ENCODE results near the gene KCNH4.

The KCNH4 gene

DNA sequence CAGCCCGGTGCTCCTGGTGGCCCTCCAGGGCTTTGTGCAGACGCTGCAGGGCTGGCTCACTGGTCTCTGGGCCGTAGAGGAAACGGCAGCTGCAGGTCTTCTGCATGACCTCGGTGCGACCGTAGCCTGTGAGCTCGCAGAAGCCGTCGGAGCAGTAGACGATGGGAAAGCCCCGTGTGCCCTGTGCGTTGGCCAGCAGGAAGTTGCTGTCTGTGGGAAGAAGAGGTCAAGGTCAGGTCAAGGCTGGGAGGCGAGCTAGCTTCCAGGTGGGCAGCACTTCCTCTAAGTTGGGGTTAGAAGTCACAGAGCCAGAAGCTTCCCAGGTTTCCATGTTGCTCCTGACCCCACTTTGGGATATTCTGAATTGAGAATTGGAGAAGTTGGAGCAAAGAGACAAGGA is 2.1 kb downstream of the KCNH4 start:
- H3K27ac ChIP-seq = no peak overlapping the region
- no peaks in the 10 kb centered on the region for H3K36me3 ChIP-seq
- peaks cover 0 to 60% of the 10 kb centered on the region in 2 donors for H3K27me3 ChIP-seq
- H3K9me3 ChIP-seq = no peaks in the 10 kb centered on the region
- H3K4me3 ChIP-seq = no peak overlapping the region
- peaks cover 0 to 19% (median 17%) of the 10 kb centered on the region in 4 donors for H3K4me1 ChIP-seq
- intact Hi-C loops (cut with DNase I; ENCODE audit: low total_unique reads) = no loop called here
- DNase-seq = no peak
- TF ChIP-seq, protein P1, sequence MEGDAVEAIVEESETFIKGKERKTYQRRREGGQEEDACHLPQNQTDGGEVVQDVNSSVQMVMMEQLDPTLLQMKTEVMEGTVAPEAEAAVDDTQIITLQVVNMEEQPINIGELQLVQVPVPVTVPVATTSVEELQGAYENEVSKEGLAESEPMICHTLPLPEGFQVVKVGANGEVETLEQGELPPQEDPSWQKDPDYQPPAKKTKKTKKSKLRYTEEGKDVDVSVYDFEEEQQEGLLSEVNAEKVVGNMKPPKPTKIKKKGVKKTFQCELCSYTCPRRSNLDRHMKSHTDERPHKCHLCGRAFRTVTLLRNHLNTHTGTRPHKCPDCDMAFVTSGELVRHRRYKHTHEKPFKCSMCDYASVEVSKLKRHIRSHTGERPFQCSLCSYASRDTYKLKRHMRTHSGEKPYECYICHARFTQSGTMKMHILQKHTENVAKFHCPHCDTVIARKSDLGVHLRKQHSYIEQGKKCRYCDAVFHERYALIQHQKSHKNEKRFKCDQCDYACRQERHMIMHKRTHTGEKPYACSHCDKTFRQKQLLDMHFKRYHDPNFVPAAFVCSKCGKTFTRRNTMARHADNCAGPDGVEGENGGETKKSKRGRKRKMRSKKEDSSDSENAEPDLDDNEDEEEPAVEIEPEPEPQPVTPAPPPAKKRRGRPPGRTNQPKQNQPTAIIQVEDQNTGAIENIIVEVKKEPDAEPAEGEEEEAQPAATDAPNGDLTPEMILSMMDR (IDR thresholded peaks at IDR 0.05) = no peak

DNA sequence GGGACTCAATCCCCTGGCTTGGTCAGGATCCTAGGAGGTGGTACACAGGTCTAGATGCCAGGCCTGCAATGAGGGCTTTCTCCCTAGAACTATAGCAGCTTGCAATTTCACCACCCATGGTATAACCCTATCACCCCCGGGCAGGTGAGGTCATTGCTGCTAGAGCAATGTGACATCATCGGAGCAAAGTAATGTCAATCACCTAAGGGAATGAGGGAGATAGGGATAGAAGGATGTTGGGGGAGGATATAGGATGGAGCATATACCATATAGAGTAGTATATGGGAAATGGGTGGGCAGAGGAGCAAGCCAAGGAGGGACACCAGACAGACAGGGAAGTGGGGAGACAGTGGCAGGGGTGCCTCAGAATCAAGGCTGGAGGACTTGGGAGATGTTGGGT is 3.3 kb downstream of the KCNH4 start:
- Histone ChIP-seq H3K9me3 (no peaks in the 10 kb centered on the region), H3K4me1 (peaks cover 0 to 13% (median 11%) of the 10 kb centered on the region in 4 donors), H3K27me3 (peaks cover 0 to 60% of the 10 kb centered on the region in 2 donors), H3K27ac (no peak overlapping the region), H3K4me3 (no peak overlapping the region), H3K36me3 (no peaks in the 10 kb centered on the region)
- DNase-seq = no peak
- TF ChIP-seq, protein P1 (IDR thresholded peaks at IDR 0.05) = no peak
- intact Hi-C loops (cut with DNase I; ENCODE audit: low total_unique reads) = no loop called here

DNA sequence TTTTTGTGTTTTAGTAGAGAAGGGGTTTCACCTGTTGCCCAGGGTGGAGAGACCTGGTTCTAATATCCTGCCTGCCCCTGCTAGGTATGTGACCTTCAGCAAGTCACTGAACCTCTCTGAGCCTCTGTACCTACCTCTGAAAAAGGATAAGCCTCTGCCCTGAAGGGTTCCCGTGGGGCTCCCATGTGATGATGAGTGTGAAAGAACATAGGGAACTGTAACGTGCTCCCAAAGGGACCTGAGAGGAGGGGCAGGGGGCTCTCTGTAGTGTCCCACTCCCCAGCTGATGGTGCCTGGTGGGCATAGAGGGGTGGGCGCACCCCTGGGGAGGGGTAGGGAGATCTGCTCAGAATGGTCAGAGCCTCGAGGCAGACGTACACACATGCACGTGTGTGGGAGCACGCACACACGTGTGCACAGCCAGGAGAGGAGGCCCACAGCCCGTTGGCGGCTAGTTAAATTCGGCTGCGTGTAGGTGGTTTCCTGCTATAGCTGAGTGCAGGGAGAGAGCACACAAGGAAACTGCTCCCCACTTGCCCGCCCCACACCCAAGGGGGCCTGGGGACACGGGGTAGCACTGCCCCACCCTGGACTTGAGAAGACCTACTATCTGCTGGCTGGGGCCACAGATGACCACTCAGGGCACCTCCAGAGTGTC is 6.7 kb downstream of the KCNH4 start:
- Histone ChIP-seq H3K27me3 (peaks cover 0 to 44% of the 10 kb centered on the region in 2 donors), H3K27ac (no peak overlapping the region), H3K4me1 (no peaks in the 10 kb centered on the region), H3K36me3 (no peaks in the 10 kb centered on the region), H3K4me3 (no peak overlapping the region), H3K9me3 (no peaks in the 10 kb centered on the region)
- DNase-seq = no peak
- TF ChIP-seq, protein P1 (IDR thresholded peaks at IDR 0.05) = no peak
- intact Hi-C loops (cut with DNase I; ENCODE audit: low total_unique reads) = no loop called here

DNA sequence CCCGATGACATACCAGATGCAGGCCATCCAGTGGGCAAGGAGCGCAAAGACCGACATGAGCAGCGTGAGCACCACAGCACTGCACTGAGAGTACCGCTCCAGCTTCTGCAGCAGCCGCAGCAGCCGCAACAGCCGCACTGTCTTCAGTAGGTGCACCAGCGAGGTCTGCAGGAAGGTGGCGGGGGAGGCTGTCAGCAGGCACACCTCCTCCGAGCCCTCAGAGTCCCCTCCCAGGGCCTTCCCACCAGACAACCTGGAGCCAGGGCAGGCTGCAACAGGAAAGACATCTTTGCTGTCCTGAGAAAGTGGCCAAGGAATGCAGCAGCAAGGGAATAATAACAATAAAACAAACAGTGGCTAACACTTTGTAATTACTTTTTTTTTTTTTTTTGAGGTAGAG is 9.1 kb downstream of the KCNH4 start:
- Histone ChIP-seq H3K27me3 (peaks cover 0 to 27% of the 10 kb centered on the region in 2 donors), H3K36me3 (no peaks in the 10 kb centered on the region), H3K4me1 (no peaks in the 10 kb centered on the region), H3K4me3 (no peak overlapping the region), H3K27ac (no peak overlapping the region), H3K9me3 (no peaks in the 10 kb centered on the region)
- TF ChIP-seq, protein P1 (IDR thresholded peaks at IDR 0.05) = no peak
- intact Hi-C loops (cut with DNase I; ENCODE audit: low total_unique reads) = no loop called here
- DNase-seq = no peak

DNA sequence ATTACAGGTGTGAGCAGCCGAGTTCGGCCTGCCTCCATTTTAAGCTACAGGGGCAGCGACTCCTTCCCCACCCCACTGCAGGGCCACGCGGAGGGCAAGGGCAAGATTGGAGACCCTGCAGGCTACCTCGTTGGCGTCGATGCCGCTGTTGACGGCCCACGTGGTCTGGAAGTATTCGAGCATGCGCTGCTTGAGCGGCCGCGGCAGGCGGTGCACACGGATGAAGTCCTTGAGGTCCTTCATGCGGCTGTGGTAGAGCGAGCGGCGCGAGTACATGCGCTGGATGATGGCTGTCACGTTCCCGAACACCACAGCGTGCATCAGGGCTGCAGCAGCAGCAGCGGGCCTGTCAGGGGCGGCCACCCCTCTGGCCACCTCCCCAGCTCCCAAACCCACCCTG is 11.6 kb downstream of the KCNH4 start:
- Histone ChIP-seq H3K4me3 (no peak overlapping the region), H3K36me3 (no peaks in the 10 kb centered on the region), H3K27me3 (peaks cover 0 to 19% of the 10 kb centered on the region in 2 donors), H3K9me3 (no peaks in the 10 kb centered on the region), H3K27ac (no peak overlapping the region), H3K4me1 (no peaks in the 10 kb centered on the region)
- TF ChIP-seq, protein P1 (IDR thresholded peaks at IDR 0.05) = no peak
- intact Hi-C loops (cut with DNase I; ENCODE audit: low total_unique reads) = no loop called here
- DNase-seq = no peak

Measured in tibial artery (tissue), 4 donors.